Measurements from ENCODE around the gene MYO10. TPM values are rescaled to one million over a fixed set of nuclear protein-coding genes. Genes with fewer than 3 reads are reported as not detected.
"Not testable (repeated sequence)": the region's sequence is repeated elsewhere in the genome, so short reads cannot be mapped to it uniquely, and the experiment has no call there.

MYO10 gene
- total RNA-seq, 1 experiment from 2014 or later, result 40.2 TPM

- DNase-seq (ENCODE audit: low spot score), result no peak
These were observed 148.8 kb downstream of the MYO10 start for GRCh38 chr5:16787278-16787677.

GRCh38 chr5:16784843-16785791 is 151.0 kb downstream of the MYO10 start:
- DNase-seq (ENCODE audit: low spot score), result no peak

- no peak for DNase-seq (ENCODE audit: low spot score)
These were observed 152.0 kb downstream of the MYO10 start for GRCh38 chr5:16784088-16784487.

- no peak for DNase-seq (ENCODE audit: low spot score)
These were observed 154.1 kb downstream of the MYO10 start for GRCh38 chr5:16781828-16782626.

- DNase-seq (ENCODE audit: low spot score), result no peak
These were observed 155.8 kb downstream of the MYO10 start for GRCh38 chr5:16780325-16780724.

- no peak for DNase-seq (ENCODE audit: low spot score)
These were observed 158.7 kb downstream of the MYO10 start for GRCh38 chr5:16777432-16777831.

GRCh38 chr5:16776611-16777251 is 159.4 kb downstream of the MYO10 start:
- no peak for DNase-seq (ENCODE audit: low spot score)

- DNase-seq (ENCODE audit: low spot score), result no peak
These were observed 161.3 kb downstream of the MYO10 start for GRCh38 chr5:16774806-16775205.

GRCh38 chr5:16773991-16774390 is 162.1 kb downstream of the MYO10 start:
- no peak for DNase-seq (ENCODE audit: low spot score)

GRCh38 chr5:16772556-16772955 is 163.5 kb downstream of the MYO10 start:
- no peak for DNase-seq (ENCODE audit: low spot score)

GRCh38 chr5:16768184-16768583 is 167.9 kb downstream of the MYO10 start:
- DNase-seq (ENCODE audit: low spot score), result no peak

- no peak for DNase-seq (ENCODE audit: low spot score)
These were observed 172.9 kb downstream of the MYO10 start for GRCh38 chr5:16763211-16763610.

- DNase-seq (ENCODE audit: low spot score), result no peak
These were observed 176.8 kb downstream of the MYO10 start for GRCh38 chr5:16759147-16759773.

GRCh38 chr5:16757989-16758501 is 178.0 kb downstream of the MYO10 start:
- DNase-seq (ENCODE audit: low spot score), result no peak

- not testable (repeated sequence) for DNase-seq (ENCODE audit: low spot score)
These were observed 178.5 kb downstream of the MYO10 start for GRCh38 chr5:16757577-16757976.

- DNase-seq (ENCODE audit: low spot score), result no peak
These were observed 178.9 kb downstream of the MYO10 start for GRCh38 chr5:16757146-16757545.

- no peak for DNase-seq (ENCODE audit: low spot score)
These were observed 179.4 kb downstream of the MYO10 start for GRCh38 chr5:16756692-16757091.

GRCh38 chr5:16755641-16756040 is 180.4 kb downstream of the MYO10 start:
- no peak for DNase-seq (ENCODE audit: low spot score)

GRCh38 chr5:16754601-16755000 is 181.5 kb downstream of the MYO10 start:
- no peak for DNase-seq (ENCODE audit: low spot score)

- DNase-seq (ENCODE audit: low spot score), result no peak
These were observed 182.0 kb downstream of the MYO10 start for GRCh38 chr5:16754086-16754485.

- DNase-seq (ENCODE audit: low spot score), result no peak
These were observed 185.6 kb downstream of the MYO10 start for GRCh38 chr5:16750445-16750844.
